Dedifferentiated amniotic fluid mesenchymal stem cell (primary cell): ENCODE data around the gene SLC33A1.
A peak's percentile ranks its signal among the peaks of the same experiment; 100 is the strongest.
"Not testable (repeated sequence)": the region's sequence is repeated elsewhere in the genome, so short reads cannot be mapped to it uniquely, and the experiment has no call there.

ENCODE experiments used
- DNase-seq: peaks from one replicate; pipeline ENCODE4 v3.0.0-alpha.2; 2016; ENCODE audit errors: extremely low spot score

SLC33A1 gene

GRCh38 chr3:155854141-155854940 is at the start of gene SLC33A1:
Gene SLC33A1 (minus strand): TSS chr3:155854427. CDS start chr3:155853997, 430 bp downstream.
- peak; percentile 99 for DNase-seq

GRCh38 chr3:155895379-155895900 is 41.2 kb upstream of the SLC33A1 start:
- DNase-seq = no peak

GRCh38 chr3:155891321-155891720 is 37.1 kb upstream of the SLC33A1 start:
- no peak for DNase-seq

GRCh38 chr3:155890671-155891190 is 36.5 kb upstream of the SLC33A1 start:
- DNase-seq = peak; percentile 20

- no peak for DNase-seq
Measured at GRCh38 chr3:155889952-155890351, 35.7 kb upstream of the SLC33A1 start.

GRCh38 chr3:155889212-155889611 is 35.0 kb upstream of the SLC33A1 start:
- DNase-seq = no peak

GRCh38 chr3:155886915-155887314 is 32.7 kb upstream of the SLC33A1 start:
- no peak for DNase-seq

GRCh38 chr3:155886348-155886747 is 32.1 kb upstream of the SLC33A1 start:
- not testable (repeated sequence) for DNase-seq

- no peak for DNase-seq
Measured at GRCh38 chr3:155885292-155885691, 31.1 kb upstream of the SLC33A1 start.

GRCh38 chr3:155884292-155884691 is 30.1 kb upstream of the SLC33A1 start:
- no peak for DNase-seq

- no peak for DNase-seq
Measured at GRCh38 chr3:155880286-155880685, 26.1 kb upstream of the SLC33A1 start.

- DNase-seq = no peak
Measured at GRCh38 chr3:155876503-155876902, 22.3 kb upstream of the SLC33A1 start.

- DNase-seq = no peak
Measured at GRCh38 chr3:155876037-155876436, 21.8 kb upstream of the SLC33A1 start.

GRCh38 chr3:155872904-155873646 is 18.8 kb upstream of the SLC33A1 start:
- DNase-seq = no peak

GRCh38 chr3:155871746-155872158 is 17.5 kb upstream of the SLC33A1 start:
- DNase-seq = no peak

GRCh38 chr3:155870945-155871745 is 16.9 kb upstream of the SLC33A1 start:
- DNase-seq = peak; percentile 42

GRCh38 chr3:155870133-155870944 is 16.1 kb upstream of the SLC33A1 start, which contains the start of gene GMPS:
Gene GMPS (plus strand): TSS chr3:155870650. CDS start chr3:155870871, 221 bp downstream.
- peak; percentile 91 for DNase-seq

GRCh38 chr3:155869691-155870090 is 15.5 kb upstream of the SLC33A1 start:
- DNase-seq = no peak

GRCh38 chr3:155863072-155863784 is 9.0 kb upstream of the SLC33A1 start:
- DNase-seq = no peak
